Testis (tissue), 2 donors: Measurements from ENCODE around the gene RGMA.

Experiments used
- POLR2A ChIP-seq: fragments of 450-650 bp; IDR thresholded peaks from one replicate; pipeline ENCODE4 v1.6.1; 2017; ENCODE audit warnings: antibody characterized with exemption, mild to moderate bottlenecking, moderate library complexity
- TF ChIP-seq, protein P1 (sequence below), 3 experiments: fragments of 450-650 bp in 2 of 3; fragments of 200-600 bp in 1 of 3; sonication (generic) in 1 of 3; IDR thresholded peaks; one replicate each; pipeline ENCODE4 v1.5.1; 2016 to 2019; ENCODE audit warnings: antibody characterized with exemption in 3 of 3, mild to moderate bottlenecking in 2 of 3, moderate library complexity in 1 of 3

DNA sequence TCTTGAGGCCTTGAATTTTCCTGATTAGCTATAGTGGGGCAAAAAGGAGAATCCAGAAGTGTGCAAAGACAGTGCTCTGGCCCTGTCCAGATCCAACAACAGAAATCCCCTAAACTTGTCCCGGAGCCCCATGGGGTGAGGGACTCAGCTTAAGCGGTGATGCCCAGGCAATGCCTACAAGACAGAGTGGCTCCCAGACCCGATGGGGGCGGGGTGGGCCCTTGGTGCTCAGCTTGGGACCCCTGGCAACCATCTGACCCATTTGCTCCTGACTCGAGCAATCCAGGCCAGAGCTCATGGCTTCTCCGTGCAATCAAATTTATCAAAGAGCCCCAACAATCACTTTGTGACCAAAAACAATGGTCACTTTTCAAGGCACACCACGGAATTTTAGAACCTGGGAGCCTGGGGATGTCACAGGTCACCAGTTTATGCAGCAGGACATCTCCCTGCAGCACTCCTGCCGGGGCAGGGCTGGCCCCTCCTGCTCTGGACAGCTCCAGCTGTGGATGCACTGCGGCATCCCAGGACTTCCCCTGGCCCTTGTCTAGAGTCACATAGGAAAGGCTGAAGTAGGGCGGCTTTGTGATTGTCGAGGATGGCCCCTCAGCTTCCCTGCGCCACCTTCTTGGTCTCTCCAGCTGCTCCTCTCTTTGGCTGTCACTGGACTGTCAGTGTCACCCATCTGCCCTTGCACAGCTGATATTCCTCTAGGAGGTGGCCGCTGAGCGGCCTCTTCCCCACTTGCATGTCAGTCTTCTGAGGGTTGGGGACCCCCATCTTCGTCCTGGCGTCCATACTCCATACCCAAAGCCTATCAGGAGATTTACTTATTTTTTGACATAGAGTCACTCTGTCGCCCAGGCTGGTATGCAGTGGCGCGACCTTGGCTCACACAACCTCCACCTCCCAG, 28.4 kb downstream of the RGMA start:
- TF ChIP-seq, protein P1, sequence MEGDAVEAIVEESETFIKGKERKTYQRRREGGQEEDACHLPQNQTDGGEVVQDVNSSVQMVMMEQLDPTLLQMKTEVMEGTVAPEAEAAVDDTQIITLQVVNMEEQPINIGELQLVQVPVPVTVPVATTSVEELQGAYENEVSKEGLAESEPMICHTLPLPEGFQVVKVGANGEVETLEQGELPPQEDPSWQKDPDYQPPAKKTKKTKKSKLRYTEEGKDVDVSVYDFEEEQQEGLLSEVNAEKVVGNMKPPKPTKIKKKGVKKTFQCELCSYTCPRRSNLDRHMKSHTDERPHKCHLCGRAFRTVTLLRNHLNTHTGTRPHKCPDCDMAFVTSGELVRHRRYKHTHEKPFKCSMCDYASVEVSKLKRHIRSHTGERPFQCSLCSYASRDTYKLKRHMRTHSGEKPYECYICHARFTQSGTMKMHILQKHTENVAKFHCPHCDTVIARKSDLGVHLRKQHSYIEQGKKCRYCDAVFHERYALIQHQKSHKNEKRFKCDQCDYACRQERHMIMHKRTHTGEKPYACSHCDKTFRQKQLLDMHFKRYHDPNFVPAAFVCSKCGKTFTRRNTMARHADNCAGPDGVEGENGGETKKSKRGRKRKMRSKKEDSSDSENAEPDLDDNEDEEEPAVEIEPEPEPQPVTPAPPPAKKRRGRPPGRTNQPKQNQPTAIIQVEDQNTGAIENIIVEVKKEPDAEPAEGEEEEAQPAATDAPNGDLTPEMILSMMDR (IDR thresholded peaks at IDR 0.05), result no peak
- TF ChIP-seq POLR2A, result no peak
